ENCODE data around the gene SLC46A3.

DNA sequence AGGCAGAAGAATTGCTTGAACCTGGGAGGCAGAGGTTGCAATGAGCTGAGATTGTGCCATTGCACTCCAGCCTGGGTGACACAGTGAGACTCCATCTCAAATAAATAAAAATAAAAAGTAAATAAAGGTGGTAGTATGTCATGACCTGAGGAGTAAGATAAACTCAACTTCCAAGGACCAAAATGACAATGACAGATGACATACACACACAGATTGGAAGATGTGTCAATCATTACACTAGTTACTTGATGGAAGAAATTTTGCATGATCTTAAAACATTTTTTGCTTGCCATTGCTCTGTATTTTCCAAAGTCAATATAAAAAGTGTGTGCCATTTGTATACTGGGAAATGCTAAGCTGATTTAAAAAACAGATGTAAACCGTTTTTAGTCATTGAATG, 4.1 kb downstream of the SLC46A3 start:
- TF ChIP-seq EP300 (IDR thresholded peaks at IDR 0.05) (no peak), POLR2A (IDR thresholded peaks at IDR 0.05) (no peak)
- TF ChIP-seq, protein P1, sequence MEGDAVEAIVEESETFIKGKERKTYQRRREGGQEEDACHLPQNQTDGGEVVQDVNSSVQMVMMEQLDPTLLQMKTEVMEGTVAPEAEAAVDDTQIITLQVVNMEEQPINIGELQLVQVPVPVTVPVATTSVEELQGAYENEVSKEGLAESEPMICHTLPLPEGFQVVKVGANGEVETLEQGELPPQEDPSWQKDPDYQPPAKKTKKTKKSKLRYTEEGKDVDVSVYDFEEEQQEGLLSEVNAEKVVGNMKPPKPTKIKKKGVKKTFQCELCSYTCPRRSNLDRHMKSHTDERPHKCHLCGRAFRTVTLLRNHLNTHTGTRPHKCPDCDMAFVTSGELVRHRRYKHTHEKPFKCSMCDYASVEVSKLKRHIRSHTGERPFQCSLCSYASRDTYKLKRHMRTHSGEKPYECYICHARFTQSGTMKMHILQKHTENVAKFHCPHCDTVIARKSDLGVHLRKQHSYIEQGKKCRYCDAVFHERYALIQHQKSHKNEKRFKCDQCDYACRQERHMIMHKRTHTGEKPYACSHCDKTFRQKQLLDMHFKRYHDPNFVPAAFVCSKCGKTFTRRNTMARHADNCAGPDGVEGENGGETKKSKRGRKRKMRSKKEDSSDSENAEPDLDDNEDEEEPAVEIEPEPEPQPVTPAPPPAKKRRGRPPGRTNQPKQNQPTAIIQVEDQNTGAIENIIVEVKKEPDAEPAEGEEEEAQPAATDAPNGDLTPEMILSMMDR (IDR thresholded peaks at IDR 0.05), result no peak

All from upper lobe of left lung (tissue), 4 donors.